BJ (cell line): ENCODE measurements around the gene CFAP54. TPM values are rescaled to one million over a fixed set of nuclear protein-coding genes. Genes with fewer than 3 reads are reported as not detected.

ENCODE experiments used
- CTCF ChIA-PET: fragments of 350-600 bp; formaldehyde crosslinking; extraction: SDS; loops from one replicate; lab custom pipeline; 2021; ENCODE audit warnings: antibody characterized with exemption, inconsistent platforms; lab: Yijun Ruan, JAX
- POLR2A ChIA-PET: fragments of 300-600 bp; sonication (Branson Sonifier 250); formaldehyde crosslinking; extraction: SDS; loops from one replicate; lab custom pipeline; 2021; ENCODE audit warnings: antibody characterized with exemption; lab: Charles Lee
- DNase-seq: peaks from one replicate; pipeline ENCODE4 v3.0.0-alpha.2; 2011; ENCODE audit warnings: low read depth
- H3K27me3 ChIP-seq: 2 replicates; pipeline ENCODE4 v1.6.0; 2011; ENCODE audit warnings: low read length; ENCODE audit not compliant: control insufficient read depth, insufficient read depth
- H3K36me3 ChIP-seq: 2 replicates; pipeline ENCODE4 v1.5.1; 2011; ENCODE audit warnings: low read length; ENCODE audit not compliant: control insufficient read depth, insufficient read depth
- H3K4me3 ChIP-seq: 2 replicates; pipeline ENCODE4 v1.5.1; 2011; ENCODE audit warnings: low read depth, mild to moderate bottlenecking, control low read depth, low read length
- CTCF ChIP-seq: IDR thresholded peaks from 2 replicates; pipeline ENCODE4 v1.5.1; 2011; ENCODE audit warnings: low read depth, mild to moderate bottlenecking, control low read depth, inconsistent platforms, low read length, moderate library complexity; ENCODE audit not compliant: insufficient read depth
- polyA plus RNA-seq: library from polyadenylated mRNA; depleted of rRNA; stranded (reverse); fragments of >200 nt; gene quantifications from 2 replicates; pipeline ENCODE4 v1.2.3, GENCODE V29; 2011

Gene CFAP54
- polyA plus RNA-seq, 1 experiment = 0.38 TPM

GRCh38 chr12:96447256-96447655 is 42.1 kb upstream of the CFAP54 start:
- DNase-seq = no peak
- Histone ChIP-seq H3K27me3 (no peaks in the 10 kb centered on the region), H3K36me3 (no peaks in the 10 kb centered on the region), H3K4me3 (no peak overlapping the region)
- no peak for TF ChIP-seq CTCF
- POLR2A ChIA-PET = interaction anchor here (0.5 kb wide), 1 partner anchor 99 kb away, joined by 4 read pairs; no protein-coding TSS in a partner anchor
- CTCF ChIA-PET = interaction anchor here (0.6 to 1.2 kb wide), 2 partner anchors 19 to 71 kb away, joined by 4 to 6 read pairs; no protein-coding TSS in a partner anchor

GRCh38 chr12:96448300-96448699 is 41.1 kb upstream of the CFAP54 start:
- CTCF ChIA-PET = interaction anchor here (1.2 to 1.6 kb wide), 2 partner anchors 18 to 42 kb away, joined by 4 read pairs; partner anchors contain the start of gene CFAP54
- H3K4me3 ChIP-seq = no peak overlapping the region
- no peaks in the 10 kb centered on the region for H3K36me3 ChIP-seq
- no peak for DNase-seq
- POLR2A ChIA-PET = no interaction called here
- no peak for TF ChIP-seq CTCF
- H3K27me3 ChIP-seq = no peaks in the 10 kb centered on the region

GRCh38 chr12:96452261-96452922 is 37.0 kb upstream of the CFAP54 start:
- ChIA-PET CTCF (no interaction called here), POLR2A (no interaction called here)
- no peak overlapping the region for H3K4me3 ChIP-seq
- no peak for DNase-seq
- TF ChIP-seq CTCF = no peak
- no peaks in the 10 kb centered on the region for H3K27me3 ChIP-seq
- H3K36me3 ChIP-seq = no peaks in the 10 kb centered on the region

- CTCF ChIA-PET = interaction anchor here (1.0 to 2.0 kb wide), 2 partner anchors 9 to 35 kb away, joined by 3 to 7 read pairs; partner anchors contain the start of gene CFAP54
- Histone ChIP-seq H3K36me3 (no peaks in the 10 kb centered on the region), H3K4me3 (no peak overlapping the region), H3K27me3 (no peaks in the 10 kb centered on the region)
- DNase-seq = no peak
- TF ChIP-seq CTCF = no peak
- POLR2A ChIA-PET = no interaction called here
Observed at GRCh38 chr12:96454396-96454795, 35.0 kb upstream of the CFAP54 start.

GRCh38 chr12:96456265-96456974 is 33.0 kb upstream of the CFAP54 start:
- Histone ChIP-seq H3K27me3 (no peaks in the 10 kb centered on the region), H3K4me3 (no peak overlapping the region), H3K36me3 (no peaks in the 10 kb centered on the region)
- no peak for TF ChIP-seq CTCF
- POLR2A ChIA-PET = no interaction called here
- CTCF ChIA-PET = interaction anchor here (1.2 kb wide), 1 partner anchor 19 kb away, joined by 3 read pairs; no protein-coding TSS in a partner anchor
- DNase-seq = no peak
